GM12878 (cell line): Measurements from ENCODE around the gene USP28.

Experiments
- BACH1 ChIP-seq: fragments of 450-650 bp; IDR thresholded peaks from 2 replicates; pipeline ENCODE4 v1.6.1; 2017; ENCODE audit warnings: mild to moderate bottlenecking, borderline replicate concordance
- BRCA1 ChIP-seq: IDR thresholded peaks from 2 replicates; pipeline ENCODE4 v1.6.1; 2011; ENCODE audit warnings: low read depth, low read length, improper control_type of control experiment
- DPF2 ChIP-seq: fragments of 450-650 bp; IDR thresholded peaks from 2 replicates; pipeline ENCODE4 v1.6.1; 2017; ENCODE audit warnings: mild to moderate bottlenecking
- EP300 ChIP-seq, 2 experiments: fragments of 150-350 bp in 1 of 2; IDR thresholded peaks; 2 replicates each; pipeline ENCODE4 v1.6.1; 2011 to 2012; ENCODE audit warnings: low read depth in 2 of 2, low read length in 2 of 2, borderline replicate concordance in 1 of 2, improper control_type of control experiment in 1 of 2, inconsistent platforms in 1 of 2; ENCODE audit not compliant: control insufficient read depth in 1 of 2
- HDAC2 ChIP-seq: fragments of 200-600 bp; sonication (generic); IDR thresholded peaks from 2 replicates; pipeline ENCODE4 v1.6.1; 2017
- NR2C2 ChIP-seq: IDR thresholded peaks from 2 replicates; pipeline ENCODE4 v1.6.1; 2011; ENCODE audit warnings: borderline replicate concordance, low read depth; ENCODE audit not compliant: control insufficient read depth, insufficient read length
- POLR2A ChIP-seq: IDR thresholded peaks from 2 replicates; pipeline ENCODE4 v1.6.1; 2011; ENCODE audit warnings: low read depth, mild to moderate bottlenecking, low read length
- RAD21 ChIP-seq: IDR thresholded peaks from 2 replicates; pipeline ENCODE4 v1.6.1; 2011; ENCODE audit warnings: mild to moderate bottlenecking, low read depth, low read length, moderate library complexity; ENCODE audit not compliant: insufficient read depth
- RCOR1 ChIP-seq: conservative IDR thresholded peaks from 2 replicates; pipeline ENCODE4 v1.6.1; 2012; ENCODE audit warnings: low read depth, low read length, improper control_type of control experiment
- RFX5 ChIP-seq: IDR thresholded peaks from 2 replicates; pipeline ENCODE4 v1.6.1; 2011; ENCODE audit warnings: low read depth, low read length, improper control_type of control experiment
- YY1 ChIP-seq: IDR thresholded peaks from 2 replicates; pipeline ENCODE4 v1.6.1; 2011; ENCODE audit warnings: low read depth, mild to moderate bottlenecking, low read length
- TF ChIP-seq, protein P1 (sequence below): fragments of 450-650 bp; IDR thresholded peaks from 2 replicates; pipeline ENCODE4 v1.6.1; 2017; ENCODE audit warnings: mild to moderate bottlenecking
- TF ChIP-seq, protein P2 (sequence below), 3 experiments: IDR thresholded peaks in 2 of 3; conservative IDR thresholded peaks in 1 of 3; 2 replicates each; pipeline ENCODE4 v1.5.1; 2011; ENCODE audit warnings: low read depth in 3 of 3, low read length in 3 of 3, mild to moderate bottlenecking in 3 of 3, control low read depth in 2 of 3, moderate library complexity in 2 of 3, inconsistent platforms in 1 of 3, mixed read lengths in 1 of 3; ENCODE audit not compliant: control insufficient read depth in 2 of 3, insufficient read depth in 1 of 3; ENCODE audit errors: extremely low read depth in 1 of 3

DNA sequence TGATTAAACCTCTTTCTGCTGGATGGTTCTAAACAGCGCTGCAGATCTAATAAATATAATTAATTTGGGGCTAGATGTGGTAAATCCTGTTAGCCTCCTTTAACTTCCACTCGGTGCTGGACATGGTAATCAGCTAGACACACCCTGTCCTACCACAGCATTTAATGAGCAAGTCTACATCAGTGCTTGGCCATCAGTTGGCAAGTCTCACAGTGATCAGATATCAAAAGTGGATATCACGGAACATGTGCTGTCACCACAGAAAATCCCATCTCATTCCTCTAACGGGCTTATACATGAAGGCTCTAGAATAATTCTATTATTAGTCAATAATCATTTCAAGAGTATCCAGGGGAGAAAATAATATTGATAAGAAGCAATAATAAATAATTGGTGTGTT lies 5.6 kb upstream of the USP28 start:
- TF ChIP-seq BACH1, result no peak
- TF ChIP-seq, protein P1, sequence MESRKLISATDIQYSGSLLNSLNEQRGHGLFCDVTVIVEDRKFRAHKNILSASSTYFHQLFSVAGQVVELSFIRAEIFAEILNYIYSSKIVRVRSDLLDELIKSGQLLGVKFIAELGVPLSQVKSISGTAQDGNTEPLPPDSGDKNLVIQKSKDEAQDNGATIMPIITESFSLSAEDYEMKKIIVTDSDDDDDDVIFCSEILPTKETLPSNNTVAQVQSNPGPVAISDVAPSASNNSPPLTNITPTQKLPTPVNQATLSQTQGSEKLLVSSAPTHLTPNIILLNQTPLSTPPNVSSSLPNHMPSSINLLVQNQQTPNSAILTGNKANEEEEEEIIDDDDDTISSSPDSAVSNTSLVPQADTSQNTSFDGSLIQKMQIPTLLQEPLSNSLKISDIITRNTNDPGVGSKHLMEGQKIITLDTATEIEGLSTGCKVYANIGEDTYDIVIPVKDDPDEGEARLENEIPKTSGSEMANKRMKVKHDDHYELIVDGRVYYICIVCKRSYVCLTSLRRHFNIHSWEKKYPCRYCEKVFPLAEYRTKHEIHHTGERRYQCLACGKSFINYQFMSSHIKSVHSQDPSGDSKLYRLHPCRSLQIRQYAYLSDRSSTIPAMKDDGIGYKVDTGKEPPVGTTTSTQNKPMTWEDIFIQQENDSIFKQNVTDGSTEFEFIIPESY, result no peak
- TF ChIP-seq, protein P2, sequence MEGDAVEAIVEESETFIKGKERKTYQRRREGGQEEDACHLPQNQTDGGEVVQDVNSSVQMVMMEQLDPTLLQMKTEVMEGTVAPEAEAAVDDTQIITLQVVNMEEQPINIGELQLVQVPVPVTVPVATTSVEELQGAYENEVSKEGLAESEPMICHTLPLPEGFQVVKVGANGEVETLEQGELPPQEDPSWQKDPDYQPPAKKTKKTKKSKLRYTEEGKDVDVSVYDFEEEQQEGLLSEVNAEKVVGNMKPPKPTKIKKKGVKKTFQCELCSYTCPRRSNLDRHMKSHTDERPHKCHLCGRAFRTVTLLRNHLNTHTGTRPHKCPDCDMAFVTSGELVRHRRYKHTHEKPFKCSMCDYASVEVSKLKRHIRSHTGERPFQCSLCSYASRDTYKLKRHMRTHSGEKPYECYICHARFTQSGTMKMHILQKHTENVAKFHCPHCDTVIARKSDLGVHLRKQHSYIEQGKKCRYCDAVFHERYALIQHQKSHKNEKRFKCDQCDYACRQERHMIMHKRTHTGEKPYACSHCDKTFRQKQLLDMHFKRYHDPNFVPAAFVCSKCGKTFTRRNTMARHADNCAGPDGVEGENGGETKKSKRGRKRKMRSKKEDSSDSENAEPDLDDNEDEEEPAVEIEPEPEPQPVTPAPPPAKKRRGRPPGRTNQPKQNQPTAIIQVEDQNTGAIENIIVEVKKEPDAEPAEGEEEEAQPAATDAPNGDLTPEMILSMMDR (IDR thresholded peaks at IDR 0.05 in 2 of 3, conservative IDR thresholded peaks at IDR 0.05 in 1 of 3; ENCODE audit: control insufficient read depth in 2 of 3, extremely low read depth in 1 of 3, insufficient read depth in 1 of 3, low read depth in 3 of 3, low read length in 3 of 3), result no peak
- no peak for TF ChIP-seq POLR2A
- no peak for TF ChIP-seq EP300 (IDR thresholded peaks at IDR 0.05; ENCODE audit: borderline replicate concordance in 1 of 2, control insufficient read depth in 1 of 2, low read depth in 2 of 2, low read length in 2 of 2)
- no peak for TF ChIP-seq BRCA1
- TF ChIP-seq HDAC2, result no peak
- no peak for TF ChIP-seq RFX5
- no peak for TF ChIP-seq NR2C2
- TF ChIP-seq YY1, result no peak
- TF ChIP-seq DPF2, result no peak
- TF ChIP-seq RCOR1, result no peak
- no peak for TF ChIP-seq RAD21
